GM12874 (cell line): Measurements from ENCODE around the gene SLC17A4.

ENCODE experiments used
- CTCF ChIP-seq: IDR thresholded peaks from 2 replicates; pipeline ENCODE4 v1.5.1; 2011; ENCODE audit warnings: low read depth, mild to moderate bottlenecking, control low read depth, low read length, moderate library complexity; ENCODE audit not compliant: insufficient read depth

Gene SLC17A4

GRCh38 chr6:25717866-25718740, 36.4 kb upstream of the SLC17A4 start:
- peak; percentile 30; the same call in 1 of the 2 replicates for TF ChIP-seq CTCF

GRCh38 chr6:25726122-25726911, 28.2 kb upstream of the SLC17A4 start:
- TF ChIP-seq CTCF: no peak

DNA sequence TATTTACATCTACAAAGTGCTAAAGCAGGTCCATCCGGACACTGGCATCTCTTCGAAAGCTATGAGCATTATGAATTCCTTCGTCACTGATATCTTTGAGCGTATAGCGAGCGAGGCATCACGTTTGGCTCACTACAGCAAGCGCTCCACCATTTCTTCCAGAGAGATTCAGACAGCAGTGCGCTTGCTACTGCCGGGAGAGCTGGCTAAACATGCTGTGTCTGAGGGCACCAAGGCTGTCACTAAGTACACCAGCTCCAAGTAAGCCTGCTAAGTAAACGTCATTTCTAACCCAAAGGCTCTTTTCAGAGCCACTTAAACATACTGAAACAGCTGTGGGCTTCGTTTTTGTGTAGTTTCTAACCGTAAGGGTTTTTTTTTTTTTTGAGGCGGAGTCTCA, 27.5 kb upstream of the SLC17A4 start:
- TF ChIP-seq CTCF: no peak

DNA sequence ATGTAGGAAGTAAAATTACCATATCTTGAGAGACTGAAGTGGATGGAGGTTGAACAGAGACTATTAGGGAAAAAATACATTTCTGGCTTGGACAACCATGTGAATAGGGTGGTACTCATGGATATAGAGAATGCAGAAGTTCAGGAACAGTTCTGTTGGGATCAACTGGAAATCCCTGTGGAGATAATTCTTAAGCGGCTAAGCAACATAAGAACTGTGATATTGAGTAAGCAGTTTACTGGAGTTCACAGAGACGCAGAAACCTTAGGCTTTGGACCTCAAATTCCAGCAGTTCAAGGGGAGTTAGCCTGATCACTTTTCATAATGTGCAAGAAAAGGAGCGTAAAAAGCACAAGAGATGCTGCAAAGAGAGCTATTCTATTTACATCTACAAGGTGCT, 23.6 kb upstream of the SLC17A4 start:
- no peak for TF ChIP-seq CTCF

GRCh38 chr6:25731721-25732120, 22.8 kb upstream of the SLC17A4 start:
- no peak for TF ChIP-seq CTCF

DNA sequence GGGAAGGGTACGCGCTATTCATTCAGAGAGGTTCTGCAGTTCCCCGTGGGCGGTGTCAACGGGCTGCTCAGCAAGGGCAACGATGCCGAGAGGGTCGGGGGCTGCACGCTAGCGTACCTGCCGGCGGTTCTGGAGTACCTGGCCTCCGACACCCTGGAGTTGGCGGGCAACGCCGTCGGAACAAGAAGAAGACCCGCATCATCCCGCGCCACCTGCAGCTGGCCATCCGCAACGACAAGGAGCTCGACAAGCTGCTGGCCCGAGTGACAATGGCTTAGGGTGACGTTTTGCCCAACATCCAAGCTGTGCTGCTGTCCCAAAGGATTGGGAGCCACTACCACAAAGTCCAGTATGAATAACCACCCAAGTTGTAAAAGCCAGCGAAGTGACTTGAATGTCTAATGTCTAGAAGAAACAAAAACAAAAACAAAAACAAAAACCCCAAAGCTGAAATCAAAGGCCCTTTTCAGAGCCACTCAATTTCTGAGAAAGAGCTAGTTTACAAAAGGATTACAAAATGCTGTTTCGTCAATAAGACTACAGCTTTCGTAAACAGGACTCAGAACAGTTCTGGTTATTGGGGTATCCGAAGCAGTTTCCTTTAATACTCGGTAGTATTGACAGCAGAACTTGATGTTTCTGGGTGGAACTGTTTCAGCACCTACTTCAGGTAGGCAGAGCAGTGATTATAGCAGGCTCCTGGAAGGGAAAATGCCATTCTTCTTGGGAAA, 21.9 kb upstream of the SLC17A4 start:
- TF ChIP-seq CTCF: no peak

- no peak for TF ChIP-seq CTCF
These were observed 19.3 kb upstream of the SLC17A4 start for GRCh38 chr6:25735261-25735660.
